UCSD-AML1 (cell line): Measurements from ENCODE around the gene PPIA.
A peak's percentile ranks its signal among the peaks of the same experiment; 100 is the strongest.
"Not testable (repeated sequence)": the region's sequence is repeated elsewhere in the genome, so short reads cannot be mapped to it uniquely, and the experiment has no call there.

Source experiments
- DNase-seq: peaks from one replicate; lab custom pipeline; 2025; ENCODE audit not compliant: unreplicated experiment; lab: John Stamatoyannopoulos, UW

Gene PPIA

DNA sequence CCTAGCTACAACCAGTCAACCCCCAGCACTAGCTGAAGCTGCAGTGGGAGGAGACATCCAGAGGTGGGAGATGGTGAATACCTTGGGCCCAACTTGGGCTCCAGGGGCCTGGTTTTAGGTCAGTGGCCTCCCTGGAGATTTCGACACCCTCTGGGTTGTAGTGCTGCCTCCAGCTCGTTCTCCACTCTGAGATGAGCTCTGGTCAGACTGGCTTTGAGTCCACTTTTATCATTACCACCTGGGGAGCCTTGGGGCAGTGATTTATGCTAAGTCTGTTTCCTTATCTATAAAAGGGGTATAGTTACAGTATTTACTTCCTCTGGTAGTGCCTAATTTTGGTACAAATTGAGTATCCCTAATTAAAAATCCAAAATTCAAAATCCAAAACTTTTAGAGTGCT lies 22.8 kb downstream of the PPIA start:
- no peak for DNase-seq

DNA sequence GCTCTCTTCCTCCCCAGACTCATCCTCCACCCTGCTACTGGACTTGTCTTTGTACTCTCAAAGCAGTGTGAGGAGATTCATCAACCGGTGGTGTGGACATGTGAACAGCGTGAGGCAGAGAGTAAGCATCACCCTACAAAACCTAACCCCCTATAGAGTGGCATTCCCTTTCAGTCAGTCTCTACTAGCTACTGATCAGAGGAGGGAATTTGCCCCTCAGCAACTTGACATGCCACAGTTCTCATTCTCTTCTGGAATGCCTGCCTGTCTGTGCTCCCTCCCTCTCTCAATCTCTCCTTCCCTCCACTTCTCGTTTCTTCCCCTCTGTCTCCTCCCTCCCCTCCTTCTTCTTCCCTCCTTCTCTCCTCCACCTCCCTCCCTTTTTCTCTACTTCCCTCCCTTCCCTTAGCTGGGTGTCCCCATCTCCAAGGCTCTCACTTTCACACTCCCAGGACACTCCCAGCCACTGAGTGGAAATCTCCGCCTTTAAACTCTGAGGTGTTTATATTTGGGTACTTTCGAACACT lies 26.8 kb downstream of the PPIA start:
- DNase-seq, result no peak

GRCh38 chr7:44824894-44825526 lies 28.5 kb downstream of the PPIA start:
- no peak for DNase-seq

DNA sequence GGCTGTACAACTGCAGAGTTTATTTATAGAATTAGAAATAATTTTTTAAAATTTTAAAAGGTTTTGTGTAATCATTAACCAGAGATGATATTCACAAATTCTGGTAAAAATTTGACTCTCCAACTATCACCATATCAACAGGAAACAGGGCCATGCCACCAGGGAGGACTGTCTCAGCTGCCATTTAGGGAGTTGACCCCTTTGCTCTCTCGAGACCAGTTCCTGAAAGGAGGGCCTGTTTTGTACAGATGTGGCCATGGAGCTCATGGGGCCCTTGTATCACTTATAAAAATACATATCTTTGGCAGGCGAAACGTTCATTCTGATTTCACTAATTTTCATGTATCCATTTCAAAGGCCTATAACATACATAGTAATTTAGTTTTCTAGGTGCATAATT lies 31.1 kb downstream of the PPIA start:
- DNase-seq, result no peak

DNA sequence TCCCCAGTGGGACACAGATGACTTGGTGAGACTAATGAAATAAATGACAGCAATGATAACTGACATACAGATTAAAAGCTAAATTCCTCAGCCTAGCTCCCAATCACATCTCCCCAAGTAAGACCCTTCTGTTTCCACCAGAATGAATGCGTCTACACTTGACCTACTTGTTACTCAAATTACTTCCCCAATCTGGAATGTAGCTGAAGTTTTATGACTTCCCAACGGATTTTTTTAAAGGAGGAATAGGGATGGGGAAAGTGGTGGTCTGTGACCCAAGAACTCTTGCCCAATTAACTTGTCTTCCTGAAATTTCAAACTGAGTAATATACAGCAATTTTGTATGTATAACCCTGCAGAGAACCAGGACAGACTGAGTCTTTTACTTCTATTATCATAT lies 42.3 kb downstream of the PPIA start:
- no peak for DNase-seq

DNA sequence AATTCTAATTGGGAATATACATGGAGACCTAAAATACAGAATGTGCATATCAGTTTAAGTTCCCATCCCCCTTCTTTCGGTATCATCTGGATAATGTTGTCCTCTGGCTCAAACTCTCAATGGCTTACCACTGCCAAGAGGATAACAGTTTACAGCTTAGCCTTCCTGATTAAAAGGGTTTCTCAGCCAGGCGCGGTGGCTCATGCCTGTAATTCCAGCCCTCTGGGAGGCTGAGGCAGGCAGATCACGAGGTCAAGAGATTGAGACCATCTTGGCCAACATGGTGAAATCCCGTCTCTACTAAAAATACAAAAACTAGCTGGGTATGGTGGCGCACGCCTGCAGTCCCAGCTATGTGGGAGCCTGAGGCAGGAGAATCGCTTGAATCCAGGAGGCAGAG lies 46.2 kb downstream of the PPIA start:
- DNase-seq, result not testable (repeated sequence)

DNA sequence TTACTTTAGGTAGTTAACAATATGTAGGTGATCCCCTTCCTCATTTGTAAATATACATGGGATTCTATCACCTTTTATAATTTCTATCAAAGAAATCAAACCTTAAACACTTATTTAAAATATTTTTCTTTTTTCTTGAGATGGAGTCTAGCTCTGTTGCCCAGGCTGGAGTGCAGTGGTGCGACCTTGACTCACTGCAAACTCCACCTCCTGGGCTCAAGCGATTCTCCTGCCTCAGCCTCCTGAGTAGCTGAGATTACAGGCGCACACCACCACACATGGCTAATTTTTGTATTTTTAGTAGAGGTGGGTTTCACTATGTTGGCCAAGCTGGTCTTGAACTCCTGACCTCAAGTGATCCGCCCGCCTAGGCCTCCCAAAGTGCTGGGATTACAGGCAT lies 47.0 kb downstream of the PPIA start:
- DNase-seq, result not testable (repeated sequence)

GRCh38 chr7:44845451-44845850 lies 49.0 kb downstream of the PPIA start:
- no peak for DNase-seq

GRCh38 chr7:44846390-44846789 lies 49.9 kb downstream of the PPIA start:
- not testable (repeated sequence) for DNase-seq

GRCh38 chr7:44846816-44847508 lies 50.5 kb downstream of the PPIA start:
- DNase-seq, result no peak

DNA sequence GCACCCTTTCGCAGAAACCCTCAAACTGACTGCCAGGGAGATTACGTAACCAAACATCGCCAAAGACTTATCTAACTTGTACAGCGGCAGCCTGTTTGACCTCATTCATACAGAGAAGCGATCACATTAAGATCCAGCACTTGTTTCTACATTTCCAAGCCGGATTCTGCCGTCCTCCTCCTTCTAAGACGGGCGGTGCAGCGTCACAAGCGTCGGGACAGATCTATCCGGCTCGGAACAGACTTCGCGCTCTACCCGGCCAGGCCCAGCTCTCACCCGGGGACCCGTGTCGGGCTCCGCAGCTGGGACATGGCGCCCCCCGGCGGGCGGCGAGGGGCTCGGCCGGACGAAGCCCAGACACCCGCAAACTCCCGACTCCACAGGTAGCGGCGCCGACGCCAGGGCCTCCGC lies 51.0 kb downstream of the PPIA start:
- DNase-seq, result peak; percentile 81

DNA sequence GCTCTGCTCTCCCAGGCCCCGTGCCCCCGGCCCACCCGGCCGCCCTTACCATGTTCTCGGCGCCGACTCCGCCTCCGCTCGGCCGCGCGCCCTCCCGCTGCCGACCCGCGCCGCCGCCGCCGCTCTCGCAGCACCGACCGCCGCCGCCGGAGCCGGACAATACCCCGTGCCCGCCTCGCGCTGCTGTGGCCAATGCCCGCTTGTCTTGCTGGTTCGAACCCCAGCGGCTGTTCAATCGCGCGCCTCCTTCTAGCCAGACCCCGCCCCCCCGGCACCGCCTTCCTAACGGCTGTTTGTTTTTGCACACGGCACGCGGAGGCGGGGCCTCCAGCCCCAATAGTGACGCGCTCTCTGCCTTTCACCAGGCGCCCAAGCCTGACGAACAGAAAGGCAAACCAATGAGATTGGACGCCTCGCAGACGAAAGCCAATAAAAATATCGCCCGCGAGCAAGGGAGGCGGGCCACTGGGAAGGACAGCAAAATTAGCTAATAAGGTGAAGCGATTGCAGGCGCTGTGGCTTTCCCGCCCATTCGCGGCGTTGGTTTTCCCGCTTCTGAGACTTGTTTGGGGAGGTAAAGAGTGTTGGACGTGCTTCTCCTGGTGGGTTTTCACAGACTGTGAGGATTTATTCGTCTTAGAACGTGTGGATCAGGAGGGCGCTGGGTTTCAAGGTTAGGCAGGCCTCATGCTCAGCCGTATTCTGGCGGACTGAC lies 51.6 kb downstream of the PPIA start, which contains the start of gene H2AZ2:
Gene H2AZ2, minus strand, starts transcription at position 168 of the 715 bp plus-strand sequence. Its CDS starts 116 bp downstream, at position 52.
- peak; percentile 96 for DNase-seq

DNA sequence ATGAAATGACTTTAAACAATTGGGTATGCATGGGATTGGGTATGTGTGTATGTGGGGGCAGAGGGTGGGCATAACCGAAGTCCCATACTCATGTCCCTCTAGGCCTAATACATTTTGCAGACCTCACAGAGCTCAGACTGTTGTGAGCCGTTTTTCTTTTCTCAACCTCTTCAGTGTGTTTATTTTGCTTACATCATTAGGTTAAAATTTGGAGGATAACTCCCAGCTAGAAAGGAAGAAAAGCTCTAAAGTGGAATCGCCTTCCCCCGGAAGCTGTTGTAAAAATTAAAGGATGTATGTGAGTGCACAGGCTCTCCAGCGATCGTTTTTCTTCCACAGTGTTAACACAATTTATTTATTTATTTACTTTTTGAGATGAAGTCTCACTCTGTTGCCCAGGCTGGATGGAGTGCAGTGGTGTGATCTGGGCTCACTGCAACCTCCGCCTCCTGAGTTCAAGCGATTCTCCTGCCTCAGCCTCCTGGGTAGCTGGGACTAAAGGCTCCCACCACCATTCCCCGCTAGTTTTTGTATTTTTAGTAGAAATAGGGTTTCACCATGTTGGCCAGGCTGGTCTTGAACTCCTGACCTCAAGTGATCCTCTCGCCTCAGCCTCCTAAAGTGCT lies 52.9 kb downstream of the PPIA start:
- DNase-seq, result no peak

DNA sequence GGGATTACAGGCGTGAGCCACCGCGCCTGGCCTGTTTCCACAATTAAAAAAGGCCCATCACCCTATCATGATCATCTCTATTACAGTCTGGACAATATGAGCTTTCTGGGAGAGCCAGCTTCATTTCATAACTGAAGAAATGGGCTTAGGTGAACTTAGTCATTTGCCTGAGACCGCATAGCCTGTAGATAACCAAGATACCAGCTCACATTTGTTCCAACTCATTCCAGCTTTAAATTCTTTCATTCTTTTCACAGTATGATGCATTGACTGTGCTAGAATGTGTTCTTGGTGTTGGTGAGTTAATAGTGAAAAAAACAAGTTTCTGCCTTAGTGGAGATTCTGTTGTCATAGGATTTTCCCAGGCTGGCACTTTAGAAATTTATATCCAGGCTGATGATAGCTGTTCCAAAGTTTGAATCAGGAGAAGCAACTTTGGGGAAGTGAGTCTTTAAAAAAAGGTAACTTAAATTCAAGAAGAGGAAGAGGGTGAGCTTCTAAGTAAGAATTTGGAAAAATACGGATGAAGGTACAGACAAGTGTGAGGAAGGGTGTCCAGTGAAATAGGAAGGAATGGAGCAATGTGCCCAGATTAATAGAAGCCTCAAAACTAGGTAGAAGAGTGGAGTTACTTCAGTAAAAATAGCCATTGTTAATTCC lies 53.5 kb downstream of the PPIA start:
- no peak for DNase-seq

- DNase-seq, result no peak
These were observed 56.1 kb downstream of the PPIA start for GRCh38 chr7:44852590-44852989.
